ENCODE data around the gene SUPT6H. TPM values are rescaled to one million over a fixed set of nuclear protein-coding genes. Genes with fewer than 3 reads are reported as not detected.

The SUPT6H gene
- total and polyA plus RNA-seq, 9 of the 15 experiments (the other 6 are each of a cell fraction or from before 2014, with no cell fraction given) = 1.7 to 77.7 (median 49.2) TPM

- TF ChIP-seq AFF1 (IDR thresholded peaks at IDR 0.05; ENCODE audit: low read depth in 1 of 2, partially characterized antibody in 2 of 2) = peak in 1 of 2 experiments; percentile 59
- peak; percentile 78; the same call in 1 of the 2 replicates for TF ChIP-seq SP1 (CRISPR knock-in tag; IDR thresholded peaks at IDR 0.05)
- TF ChIP-seq HMG20A (CRISPR knock-in tag; conservative IDR thresholded peaks at IDR 0.05) = no peak
- no peak for TF ChIP-seq ILK (tag; IDR thresholded peaks at IDR 0.05; ENCODE audit: borderline replicate concordance, low read depth)
- no peak for TF ChIP-seq ARID3B (CRISPR knock-in tag; IDR thresholded peaks at IDR 0.05; ENCODE audit: borderline replicate concordance)
- no peak for TF ChIP-seq PRMT5 (CRISPR knock-in tag; IDR thresholded peaks at IDR 0.05)
- no peak for TF ChIP-seq NR2C2 (CRISPR knock-in tag; IDR thresholded peaks at IDR 0.05)
- no peak for TF ChIP-seq NR2C2 (tag; IDR thresholded peaks at IDR 0.05)
- peak; percentile 27; the same call in 1 of the 2 replicates for TF ChIP-seq STAT5A (IDR thresholded peaks at IDR 0.05; ENCODE audit: borderline replicate concordance, low read length)
- no peak for TF ChIP-seq CREB5 (CRISPR knock-in tag; IDR thresholded peaks at IDR 0.05)
- no peak for TF ChIP-seq HIVEP1 (CRISPR knock-in tag; IDR thresholded peaks at IDR 0.05)
- TF ChIP-seq SOX6 (IDR thresholded peaks at IDR 0.05) = peak; percentile 69
- peak in 1 of 2 experiments; percentile 21 for TF ChIP-seq E2F6 (IDR thresholded peaks at IDR 0.05; ENCODE audit: borderline replicate concordance in 1 of 2, extremely low read depth in 1 of 2, insufficient read depth in 1 of 2, insufficient read length in 1 of 2, low read depth in 1 of 2, low read length in 1 of 2, poor library complexity in 1 of 2, severe bottlenecking in 1 of 2)
- TF ChIP-seq LCOR (CRISPR knock-in tag; IDR thresholded peaks at IDR 0.05) = peak; percentile 66; the same call in 1 of the 2 replicates
- no peak for TF ChIP-seq THAP12 (CRISPR knock-in tag; IDR thresholded peaks at IDR 0.05)
Measured at GRCh38 chr17:28750178-28751047, 88.4 kb downstream of the SUPT6H start (continued).

Data from K562 (cell line).